A673 (cell line): Measurements from ENCODE around the gene PARP12. TPM values are rescaled to one million over a fixed set of nuclear protein-coding genes. Genes with fewer than 3 reads are reported as not detected.
A peak's percentile ranks its signal among the peaks of the same experiment; 100 is the strongest.

Experiments used
- BruUV-seq: library from RNA; stranded (reverse); fragments of 400-500 nt; replicated peaks from 2 replicates; lab custom pipeline; 2021; lab: Mats Ljungman, UMichigan
- CTCF ChIA-PET: fragments of 300-600 bp; sonication (Branson Sonifier 250); formaldehyde crosslinking; loops from one replicate; lab custom pipeline; 2022; ENCODE audit warnings: antibody characterized with exemption; lab: Charles Lee
- POLR2A ChIA-PET: fragments of 300-600 bp; sonication (Branson Sonifier 250); formaldehyde crosslinking; loops from one replicate; lab custom pipeline; 2022; ENCODE audit warnings: antibody characterized with exemption; ENCODE audit not compliant: low non-redundant PET; lab: Charles Lee
- DNase-seq: peaks from one replicate; pipeline ENCODE4 v3.0.0-alpha.2; 2015; ENCODE audit warnings: low spot score
- H3K27ac ChIP-seq: fragments of 200-600 bp; sonication (generic); 2 replicates; pipeline ENCODE4 v1.5.1; 2016; ENCODE audit warnings: mixed run types, low read depth, mild to moderate bottlenecking, mixed read lengths, antibody characterized with exemption, low read length; ENCODE audit not compliant: poor library complexity, severe bottlenecking
- H3K27me3 ChIP-seq: fragments of 200-600 bp; sonication (generic); replicated peaks from 2 replicates; pipeline ENCODE4 v1.6.1; 2017; ENCODE audit warnings: mixed run types, low read depth, mild to moderate bottlenecking, mixed read lengths, antibody characterized with exemption, low read length; ENCODE audit not compliant: insufficient read depth, poor library complexity
- H3K36me3 ChIP-seq: fragments of 200-600 bp; sonication (generic); 2 replicates; pipeline ENCODE4 v1.6.1; 2016; ENCODE audit warnings: mixed run types, mild to moderate bottlenecking, mixed read lengths, antibody characterized with exemption, low read length; ENCODE audit not compliant: insufficient read depth, poor library complexity, severe bottlenecking
- H3K4me1 ChIP-seq: fragments of 200-600 bp; sonication (generic); 2 replicates; pipeline ENCODE4 v1.6.1; 2017; ENCODE audit warnings: mixed run types, mild to moderate bottlenecking, mixed read lengths, antibody characterized with exemption, low read length; ENCODE audit not compliant: insufficient read depth, poor library complexity, severe bottlenecking
- H3K4me3 ChIP-seq: fragments of 200-600 bp; sonication (generic); 2 replicates; pipeline ENCODE4 v1.5.1; 2016; ENCODE audit warnings: low read depth, mixed run types, mild to moderate bottlenecking, mixed read lengths, low read length; ENCODE audit not compliant: poor library complexity, severe bottlenecking
- H3K9me3 ChIP-seq: fragments of 200-600 bp; sonication (generic); 2 replicates; pipeline ENCODE4 v1.6.1; 2016; ENCODE audit warnings: mixed run types, low read depth, mild to moderate bottlenecking, mixed read lengths, antibody characterized with exemption, low read length; ENCODE audit not compliant: poor library complexity, severe bottlenecking
- EZH2 ChIP-seq: fragments of 200-600 bp; sonication (generic); IDR thresholded peaks from 2 replicates; pipeline ENCODE4 v1.6.1; 2017; ENCODE audit warnings: borderline replicate concordance, low read depth, mild to moderate bottlenecking, mixed read lengths, antibody characterized with exemption, low read length; ENCODE audit not compliant: poor library complexity, severe bottlenecking
- intact Hi-C: fragments of 100-400 bp; cut with micrococcal nuclease; formaldehyde crosslinking; loops from one replicate; pipeline ENCODE4 v1.10.0; 2022; ENCODE audit not compliant: unreplicated experiment
- total RNA-seq: library from RNA; stranded (reverse); gene quantifications from 2 replicates; pipeline ENCODE4 v1.2.3, GENCODE V29; 2021
- TF ChIP-seq, protein P1 (sequence below): fragments of 300-800, 200-600 bp; sonication (generic); conservative IDR thresholded peaks from 2 replicates; pipeline ENCODE4 v1.5.1; 2017; ENCODE audit warnings: low read depth, mild to moderate bottlenecking, antibody characterized with exemption, low read length, moderate library complexity, mixed read lengths

The PARP12 gene
- total RNA-seq, 1 experiment from 2014 or later, result 17.8 TPM

- no TSS peak for BruUV-seq
- Histone ChIP-seq H3K36me3 (no peaks in the 10 kb centered on the region), H3K27ac (no peak overlapping the region), H3K4me1 (no peaks in the 10 kb centered on the region), H3K9me3 (no peaks in the 10 kb centered on the region), H3K4me3 (no peak overlapping the region), H3K27me3 (no peaks in the 10 kb centered on the region)
- DNase-seq, result no peak
- TF ChIP-seq, protein P1, sequence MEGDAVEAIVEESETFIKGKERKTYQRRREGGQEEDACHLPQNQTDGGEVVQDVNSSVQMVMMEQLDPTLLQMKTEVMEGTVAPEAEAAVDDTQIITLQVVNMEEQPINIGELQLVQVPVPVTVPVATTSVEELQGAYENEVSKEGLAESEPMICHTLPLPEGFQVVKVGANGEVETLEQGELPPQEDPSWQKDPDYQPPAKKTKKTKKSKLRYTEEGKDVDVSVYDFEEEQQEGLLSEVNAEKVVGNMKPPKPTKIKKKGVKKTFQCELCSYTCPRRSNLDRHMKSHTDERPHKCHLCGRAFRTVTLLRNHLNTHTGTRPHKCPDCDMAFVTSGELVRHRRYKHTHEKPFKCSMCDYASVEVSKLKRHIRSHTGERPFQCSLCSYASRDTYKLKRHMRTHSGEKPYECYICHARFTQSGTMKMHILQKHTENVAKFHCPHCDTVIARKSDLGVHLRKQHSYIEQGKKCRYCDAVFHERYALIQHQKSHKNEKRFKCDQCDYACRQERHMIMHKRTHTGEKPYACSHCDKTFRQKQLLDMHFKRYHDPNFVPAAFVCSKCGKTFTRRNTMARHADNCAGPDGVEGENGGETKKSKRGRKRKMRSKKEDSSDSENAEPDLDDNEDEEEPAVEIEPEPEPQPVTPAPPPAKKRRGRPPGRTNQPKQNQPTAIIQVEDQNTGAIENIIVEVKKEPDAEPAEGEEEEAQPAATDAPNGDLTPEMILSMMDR, result no peak
- TF ChIP-seq EZH2, result no peak
- ChIA-PET CTCF (interaction anchor here (1.7 kb wide), 1 partner anchor 386 kb away, joined by 10 read pairs; no protein-coding TSS in a partner anchor), POLR2A (no interaction called here)
- intact Hi-C loops, result loop anchor here (5.0 to 10.0 kb wide), 4 partner anchors 227 to 572 kb away; partner anchors contain the start of gene HIPK2
Observed at GRCh38 chr7:140004672-140005071, 58.1 kb downstream of the PARP12 start.

DNA sequence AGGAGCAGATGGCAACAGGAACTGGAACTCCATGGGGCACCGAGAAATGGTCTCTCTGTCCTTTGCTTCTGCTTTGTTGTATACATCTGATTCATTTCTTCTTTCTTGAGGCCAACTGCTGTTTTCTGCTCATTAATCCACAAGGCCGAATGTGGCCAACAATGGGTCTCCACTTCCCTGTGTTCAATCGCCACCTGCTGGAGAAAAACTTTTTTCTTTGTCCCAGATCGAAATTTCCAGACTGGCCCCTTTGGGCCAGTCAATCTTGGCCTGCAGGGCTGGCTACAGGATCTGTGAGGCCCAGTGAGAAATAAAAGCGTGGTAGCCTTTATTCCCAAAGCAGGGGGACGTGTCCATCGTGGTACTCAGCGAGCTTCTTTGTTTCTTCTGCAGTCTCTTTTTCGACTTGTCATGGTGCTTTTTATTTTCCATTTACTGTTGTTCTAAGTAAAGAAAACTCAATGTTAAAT lies 58.8 kb downstream of the PARP12 start:
- TF ChIP-seq, protein P1, result peak; percentile 64
- no peak for TF ChIP-seq EZH2
- no TSS peak for BruUV-seq
- Histone ChIP-seq H3K27ac (no peak overlapping the region), H3K9me3 (no peaks in the 10 kb centered on the region), H3K36me3 (no peaks in the 10 kb centered on the region), H3K4me1 (no peaks in the 10 kb centered on the region), H3K27me3 (no peaks in the 10 kb centered on the region), H3K4me3 (no peak overlapping the region)
- POLR2A ChIA-PET, result no interaction called here
- CTCF ChIA-PET, result no interaction called here
- peak; percentile 65 for DNase-seq
- intact Hi-C loops, result loop anchor here (5.0 to 10.0 kb wide), 4 partner anchors 227 to 572 kb away; partner anchors contain the start of gene HIPK2

DNA sequence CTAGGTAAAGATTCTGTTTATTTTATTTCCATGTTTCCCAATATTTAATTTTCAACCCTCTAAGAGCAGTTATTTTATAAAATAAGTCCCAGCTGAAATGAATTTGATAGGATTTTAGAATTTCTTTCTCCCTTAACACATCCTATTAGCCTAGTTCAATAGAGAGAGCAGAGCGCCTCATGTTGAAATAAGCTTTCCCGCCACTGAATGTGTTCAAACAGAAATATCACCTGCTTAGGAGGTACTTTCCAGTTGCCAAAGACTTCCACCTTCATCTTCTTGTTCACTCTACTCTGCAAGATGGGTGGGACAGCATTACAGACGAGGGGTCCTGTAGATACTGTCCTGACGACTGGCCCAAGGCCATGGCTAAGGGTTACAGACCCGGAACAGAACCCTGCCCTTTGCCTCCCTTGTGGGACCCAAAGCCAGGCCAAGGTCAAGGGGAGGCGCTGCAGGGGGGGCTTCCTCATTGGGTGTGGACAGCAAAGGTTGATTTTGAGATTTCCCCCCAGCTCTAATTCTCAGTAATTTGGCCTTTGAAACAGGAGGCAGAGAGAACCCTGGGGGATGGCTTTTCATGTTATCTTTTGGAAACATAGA lies 62.0 kb downstream of the PARP12 start:
- intact Hi-C loops, result loop anchor here (5.0 to 10.0 kb wide), 4 partner anchors 223 to 568 kb away; partner anchors contain the start of gene HIPK2
- BruUV-seq, result no TSS peak
- POLR2A ChIA-PET, result no interaction called here

More for the DNA sequence above, 62.0 kb downstream of the PARP12 start:
- Histone ChIP-seq H3K27me3 (no peaks in the 10 kb centered on the region), H3K4me3 (no peak overlapping the region), H3K9me3 (no peaks in the 10 kb centered on the region), H3K36me3 (no peaks in the 10 kb centered on the region), H3K27ac (no peak overlapping the region), H3K4me1 (no peaks in the 10 kb centered on the region)
- CTCF ChIA-PET, result no interaction called here
- TF ChIP-seq, protein P1, result no peak
- TF ChIP-seq EZH2, result no peak
- no peak for DNase-seq
